GM15510 (cell line): ENCODE data around the gene NENF.

Experiments used
- POLR2A ChIP-seq: IDR thresholded peaks from 3 replicates; pipeline ENCODE4 v1.6.1; 2011; ENCODE audit warnings: borderline replicate concordance; ENCODE audit not compliant: insufficient read length; ENCODE audit errors: extremely low read depth

Gene NENF

GRCh38 chr1:212423879-212424278, 8.8 kb upstream of the NENF start:
- TF ChIP-seq POLR2A, result no peak

- TF ChIP-seq POLR2A, result no peak
These were observed 4.2 kb upstream of the NENF start for GRCh38 chr1:212428496-212428895.

GRCh38 chr1:212430416-212430815, 2.3 kb upstream of the NENF start:
- TF ChIP-seq POLR2A, result no peak

- no peak for TF ChIP-seq POLR2A
These were observed 1.7 kb upstream of the NENF start for GRCh38 chr1:212430955-212431394.

- TF ChIP-seq POLR2A, result no peak
These were observed 1.1 kb upstream of the NENF start for GRCh38 chr1:212431644-212432043.

GRCh38 chr1:212432272-212432660, 454 bp upstream of the NENF start:
- TF ChIP-seq POLR2A, result no peak

- TF ChIP-seq POLR2A, result no peak
These were observed 1.1 kb downstream of the NENF start for GRCh38 chr1:212433577-212434462.

GRCh38 chr1:212434992-212435391, 2.3 kb downstream of the NENF start:
- TF ChIP-seq POLR2A, result no peak

- no peak for TF ChIP-seq POLR2A
These were observed 4.6 kb downstream of the NENF start for GRCh38 chr1:212437179-212437798.

- TF ChIP-seq POLR2A, result no peak
These were observed 6.1 kb downstream of the NENF start for GRCh38 chr1:212438831-212439237.

GRCh38 chr1:212440419-212440818, 7.7 kb downstream of the NENF start:
- no peak for TF ChIP-seq POLR2A

GRCh38 chr1:212442408-212442807, 9.7 kb downstream of the NENF start:
- no peak for TF ChIP-seq POLR2A

GRCh38 chr1:212446333-212446732, 13.6 kb downstream of the NENF start:
- TF ChIP-seq POLR2A, result no peak

GRCh38 chr1:212447478-212447877, 14.8 kb downstream of the NENF start:
- no peak for TF ChIP-seq POLR2A

- TF ChIP-seq POLR2A, result no peak
These were observed 17.7 kb downstream of the NENF start for GRCh38 chr1:212450331-212450881.

- no peak for TF ChIP-seq POLR2A
These were observed 18.9 kb downstream of the NENF start for GRCh38 chr1:212451416-212452322.
